HUES6 (cell line): ENCODE results near the gene P2RY10.
"Not testable (repeated sequence)": the region's sequence is repeated elsewhere in the genome, so short reads cannot be mapped to it uniquely, and the experiment has no call there.

Experiments used
- H3K27ac ChIP-seq: 2 replicates; pipeline ENCODE4 v1.7.0; 2013; ENCODE audit warnings: low read depth, mild to moderate bottlenecking, low read length, inconsistent platforms
- H3K27me3 ChIP-seq: 2 replicates; pipeline ENCODE4 v1.6.1; 2013; ENCODE audit warnings: low read length; ENCODE audit not compliant: control insufficient read depth, insufficient read depth
- H3K36me3 ChIP-seq: 2 replicates; pipeline ENCODE4 v1.6.1; 2013; ENCODE audit warnings: low read length; ENCODE audit not compliant: control insufficient read depth, insufficient read depth
- H3K4me1 ChIP-seq: 2 replicates; pipeline ENCODE4 v1.6.1; 2013; ENCODE audit warnings: low read length; ENCODE audit not compliant: control insufficient read depth, insufficient read depth
- H3K4me3 ChIP-seq: 2 replicates; pipeline ENCODE4 v1.5.1; 2013; ENCODE audit warnings: low read depth, low read length
- H3K9ac ChIP-seq: one replicate; pipeline ENCODE4 v1.6.1; 2013; ENCODE audit warnings: mild to moderate bottlenecking, low read length
- H3K9me3 ChIP-seq: 2 replicates; pipeline ENCODE4 v1.6.1; 2013; ENCODE audit warnings: low read depth, low read length; ENCODE audit not compliant: control insufficient read depth, insufficient read depth

P2RY10 gene

DNA sequence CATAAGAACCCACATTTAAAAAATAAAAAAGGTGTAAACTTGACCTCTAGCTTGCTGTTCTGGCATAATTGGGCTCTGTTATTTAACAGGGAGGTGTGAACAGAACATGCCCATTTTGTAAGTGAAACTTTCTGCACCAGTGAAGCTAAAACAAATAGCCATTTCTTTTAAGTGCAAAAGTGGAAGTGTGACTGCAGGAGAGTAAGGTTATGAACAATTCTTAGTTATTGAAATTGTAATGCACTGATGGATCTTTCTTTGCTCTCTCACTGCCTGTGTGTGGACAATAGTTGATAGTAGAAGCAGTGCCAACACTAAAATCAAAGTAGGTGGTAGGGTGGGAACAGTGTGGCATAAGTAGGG is 12.6 kb downstream of the P2RY10 start:
- H3K4me3 ChIP-seq, result no peak overlapping the region
- no peaks in the 10 kb centered on the region for H3K27me3 ChIP-seq
- H3K36me3 ChIP-seq, result no peaks in the 10 kb centered on the region
- peaks cover 13% of the 10 kb centered on the region; the same call in 1 of the 2 replicates for H3K4me1 ChIP-seq
- no peak overlapping the region for H3K27ac ChIP-seq
- H3K9me3 ChIP-seq, result peaks cover 6% of the 10 kb centered on the region; the same call in 1 of the 2 replicates
- H3K9ac ChIP-seq, result no peak overlapping the region

- H3K36me3 ChIP-seq, result no peaks in the 10 kb centered on the region
- no peak overlapping the region for H3K9ac ChIP-seq
- no peak overlapping the region for H3K27ac ChIP-seq
- no peak overlapping the region for H3K4me3 ChIP-seq
- H3K9me3 ChIP-seq, result peaks cover 6% of the 10 kb centered on the region; the same call in 1 of the 2 replicates
- H3K4me1 ChIP-seq, result peaks cover 13% of the 10 kb centered on the region; the same call in 1 of the 2 replicates
- H3K27me3 ChIP-seq, result no peaks in the 10 kb centered on the region
Observed at GRCh38 chrX:78958419-78959116, 13.4 kb downstream of the P2RY10 start.

GRCh38 chrX:78960888-78961287 is 15.7 kb downstream of the P2RY10 start:
- no peaks in the 10 kb centered on the region for H3K27me3 ChIP-seq
- H3K4me1 ChIP-seq, result peaks cover 13% of the 10 kb centered on the region; the same call in 1 of the 2 replicates
- H3K9ac ChIP-seq, result no peak overlapping the region
- no peak overlapping the region for H3K27ac ChIP-seq
- no peak overlapping the region for H3K4me3 ChIP-seq
- peaks cover 16% of the 10 kb centered on the region; the same call in 1 of the 2 replicates for H3K9me3 ChIP-seq
- H3K36me3 ChIP-seq, result no peaks in the 10 kb centered on the region

- Histone ChIP-seq H3K36me3 (no peaks in the 10 kb centered on the region), H3K27me3 (no peaks in the 10 kb centered on the region)
Observed at GRCh38 chrX:78964598-78964997, 19.4 kb downstream of the P2RY10 start.

DNA sequence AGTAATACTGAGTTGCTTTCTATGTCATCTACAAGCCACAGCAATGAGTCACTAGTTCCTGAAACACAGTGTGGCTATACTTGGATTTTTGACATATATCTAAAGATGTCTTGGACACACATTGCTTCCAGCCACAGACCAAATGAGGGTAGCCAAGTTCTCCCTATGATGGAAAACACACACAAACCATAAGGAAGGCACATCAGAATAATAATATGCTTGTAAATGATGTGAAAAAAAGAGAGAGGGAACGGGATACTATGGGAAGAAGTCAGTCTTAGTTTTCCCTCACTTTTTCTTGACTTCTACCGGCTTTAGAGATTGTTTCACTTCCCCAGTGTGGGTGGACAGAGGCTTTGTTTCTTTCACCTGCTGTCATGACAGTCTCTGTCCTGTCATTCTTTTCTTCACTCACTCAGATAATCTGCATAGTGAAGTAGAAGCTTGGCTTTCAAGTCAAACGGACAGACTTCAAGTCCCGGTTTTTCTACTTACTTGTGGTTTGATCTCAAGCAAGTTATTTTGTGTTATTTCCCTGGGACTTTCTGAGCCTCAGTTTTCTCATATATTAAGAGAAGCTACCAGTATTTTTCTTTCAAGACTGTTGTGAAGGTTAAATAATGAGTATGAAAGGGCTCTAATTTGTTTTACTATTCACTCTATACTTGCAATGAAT is 34.7 kb downstream of the P2RY10 start:
- peaks cover under 1% of the 10 kb centered on the region; the same call in 1 of the 2 replicates for H3K9me3 ChIP-seq
- no peaks in the 10 kb centered on the region for H3K4me1 ChIP-seq
- no peaks in the 10 kb centered on the region for H3K27me3 ChIP-seq
- H3K4me3 ChIP-seq, result no peak overlapping the region
- H3K36me3 ChIP-seq, result no peaks in the 10 kb centered on the region
- H3K9ac ChIP-seq, result no peak overlapping the region
- H3K27ac ChIP-seq, result no peak overlapping the region

More at GRCh38 chrX:78964598-78964997, 19.4 kb downstream of the P2RY10 start:
- peaks cover 28% of the 10 kb centered on the region for H3K9me3 ChIP-seq
- no peak overlapping the region for H3K27ac ChIP-seq
- no peak overlapping the region for H3K9ac ChIP-seq
- H3K4me1 ChIP-seq, result no peaks in the 10 kb centered on the region
- no peak overlapping the region for H3K4me3 ChIP-seq

GRCh38 chrX:78989349-78989748 is 44.2 kb downstream of the P2RY10 start:
- Histone ChIP-seq H3K4me1 (peaks cover 6% of the 10 kb centered on the region; the same call in 1 of the 2 replicates), H3K36me3 (no peaks in the 10 kb centered on the region), H3K9me3 (peaks cover 54% of the 10 kb centered on the region), H3K9ac (no peak overlapping the region), H3K27me3 (no peaks in the 10 kb centered on the region), H3K4me3 (no peak overlapping the region; the same call in 1 of the 2 replicates), H3K27ac (no peak overlapping the region)

DNA sequence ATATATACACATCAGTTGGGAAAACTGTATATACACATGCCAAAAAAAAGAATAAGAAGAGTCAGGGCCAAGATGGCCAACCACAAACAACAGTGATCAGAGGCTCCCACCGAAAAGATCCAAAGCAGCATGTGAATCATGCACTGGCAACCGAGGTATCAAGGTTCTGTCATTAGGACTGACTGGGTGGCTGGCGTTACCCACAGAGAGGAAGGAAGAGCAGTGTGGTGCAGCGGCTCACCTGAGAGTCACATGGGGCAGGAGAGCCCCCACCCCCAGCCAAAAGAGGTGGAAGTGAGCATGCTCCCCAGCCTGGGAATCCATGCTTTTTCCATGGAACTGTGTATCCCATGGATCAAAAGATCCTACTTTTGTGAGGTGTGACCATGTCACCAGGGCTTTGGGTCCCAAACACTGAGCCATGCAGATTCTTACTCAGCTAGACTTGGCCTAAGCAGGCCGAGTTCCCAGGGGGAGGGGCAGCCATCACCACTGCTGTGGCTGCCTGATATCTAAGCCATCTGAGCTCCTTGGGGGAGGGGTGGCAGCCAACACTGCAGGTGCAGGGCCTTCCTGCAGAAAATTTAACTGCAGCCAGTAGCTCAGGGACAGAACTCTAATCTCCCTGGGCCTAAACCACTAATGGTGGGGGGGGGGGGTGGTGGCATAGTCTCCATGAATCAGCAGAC is 52.8 kb downstream of the P2RY10 start:
- Histone ChIP-seq H3K36me3 (no peaks in the 10 kb centered on the region), H3K9ac (no peak overlapping the region), H3K27me3 (no peaks in the 10 kb centered on the region), H3K4me3 (no peak overlapping the region), H3K4me1 (no peaks in the 10 kb centered on the region), H3K27ac (no peak overlapping the region), H3K9me3 (peaks cover 7% of the 10 kb centered on the region; the same call in 1 of the 2 replicates)

- not testable (repeated sequence) for H3K27me3 ChIP-seq, H3K9ac ChIP-seq, H3K36me3 ChIP-seq, H3K27ac ChIP-seq, H3K9me3 ChIP-seq, H3K4me3 ChIP-seq, H3K4me1 ChIP-seq
Observed at GRCh38 chrX:79007540-79007939, 62.3 kb downstream of the P2RY10 start.
